ENCODE data around the gene NCK2. TPM values are rescaled to one million over a fixed set of nuclear protein-coding genes. Genes with fewer than 3 reads are reported as not detected.
A peak's percentile ranks its signal among the peaks of the same experiment; 100 is the strongest.

Gene NCK2
- total RNA-seq, 1 experiment from 2014 or later = 49.2 TPM

GRCh38 chr2:105873281-105873680 lies 128.6 kb downstream of the NCK2 start:
- Histone ChIP-seq H4K91ac (ENCODE audit: insufficient read length, low read depth, low read length) (no peak overlapping the region), H3K9me3 (ENCODE audit: control insufficient read depth, low read depth, low read length) (no peaks in the 10 kb centered on the region), H3T11ph (ENCODE audit: low read length) (no peak overlapping the region), H3K79me1 (ENCODE audit: insufficient read depth, low read depth, low read length, poor library complexity, severe bottlenecking) (peaks cover 3% of the 10 kb centered on the region), H2BK20ac (ENCODE audit: low read depth, low read length, poor library complexity, severe bottlenecking) (no peak overlapping the region), H2BK120ac (ENCODE audit: low read depth, low read length, poor library complexity, severe bottlenecking) (no peak overlapping the region), H2AK5ac (ENCODE audit: insufficient read length, low read length) (no peak overlapping the region), H3K23me2 (ENCODE audit: insufficient read length, low read depth, low read length, poor library complexity, severe bottlenecking) (no peaks in the 10 kb centered on the region), H3K27me3 (ENCODE audit: insufficient read depth, low read length) (no peaks in the 10 kb centered on the region), H3K23ac (ENCODE audit: insufficient read length, low read depth, low read length) (no peak overlapping the region), H4K20me1 (ENCODE audit: control insufficient read depth, insufficient read depth, insufficient read length) (no peaks in the 10 kb centered on the region), H3K18ac (ENCODE audit: insufficient read length, low read depth, low read length) (no peak overlapping the region), H3K4me1 (ENCODE audit: insufficient read depth, low read length) (no peaks in the 10 kb centered on the region), H4K8ac (replicated peaks; ENCODE audit: insufficient read length, low read depth, low read length) (no peak overlapping the region), H4K5ac (ENCODE audit: insufficient read length, low read depth, low read length) (no peak overlapping the region), H2BK5ac (ENCODE audit: insufficient read length, low read length) (no peak overlapping the region), H2BK12ac (ENCODE audit: insufficient read length, low read depth, low read length) (no peak overlapping the region), H3K4ac (ENCODE audit: low read depth, low read length) (no peak overlapping the region), H3K9ac (ENCODE audit: extremely low read depth, insufficient read length, low read length) (no peak overlapping the region), H3K14ac (ENCODE audit: insufficient read depth, low read length) (no peak overlapping the region), H2BK15ac (ENCODE audit: low read depth, low read length) (no peak overlapping the region), H3K56ac (ENCODE audit: insufficient read length, low read depth, low read length) (no peak overlapping the region), H3K27ac (ENCODE audit: insufficient read length, low read depth, low read length) (no peak overlapping the region), H2AFZ (ENCODE audit: low read length) (no peak overlapping the region), H3K79me2 (ENCODE audit: insufficient read depth, low read length) (peaks cover 2% of the 10 kb centered on the region; the same call in 1 of the 2 replicates), H3K4me2 (ENCODE audit: insufficient read depth, insufficient read length, low read length) (no peak overlapping the region)
- Mint-ChIP-seq H3K4me3 (no peak overlapping the region), H3K27me3 (ENCODE audit: low read depth) (no peaks in the 10 kb centered on the region; the same call in 1 of the 2 replicates), H3K27ac (peak overlapping the region in 2 of 3 experiments; percentile 72 to 79; a peak in 4 of 7 replicates), H3K36me3 (ENCODE audit: insufficient read depth in 1 of 3, low read depth in 3 of 3) (peaks cover 2 to 13% (median 5%) of the 10 kb centered on the region in 3 experiments; a peak in 4 of 7 replicates), H3K4me1 (peaks cover 16 to 32% of the 10 kb centered on the region in 2 experiments), H3K9me3 (no peaks in the 10 kb centered on the region; a peak in 1 of 5 replicates)
- DNase-seq = no peak
- no CpG with 5 or more reads among the region's 5 CpGs for WGBS (ENCODE audit: extremely low coverage, insufficient read length, low lambda C conversion rate)
- TF ChIP-seq CTCF (conservative IDR thresholded peaks at IDR 0.05) = no peak
